HepG2 (cell line): ENCODE measurements around the gene LYPD6B.

Experiments
- FOSL2 ChIP-seq: sonication (generic); formaldehyde crosslinking; IDR thresholded peaks from 2 replicates; pipeline ENCODE4 v1.4.0; 2020; ENCODE audit warnings: missing genetic modification reagents
- PCBP1 ChIP-seq: fragments of 200-400 bp; formaldehyde crosslinking; IDR thresholded peaks from 2 replicates; pipeline ENCODE4 v1.6.1; 2017; ENCODE audit warnings: mild to moderate bottlenecking, low read depth, low read length, borderline replicate concordance
- TF ChIP-seq, protein P1 (sequence below): sonication (generic); formaldehyde crosslinking; IDR thresholded peaks from 2 replicates; pipeline ENCODE4 v1.8.0; 2022; ENCODE audit warnings: mild to moderate bottlenecking, missing genetic modification reagents, borderline replicate concordance

- no peak for TF ChIP-seq FOSL2 (CRISPR knock-in tag)
- TF ChIP-seq, protein P1, sequence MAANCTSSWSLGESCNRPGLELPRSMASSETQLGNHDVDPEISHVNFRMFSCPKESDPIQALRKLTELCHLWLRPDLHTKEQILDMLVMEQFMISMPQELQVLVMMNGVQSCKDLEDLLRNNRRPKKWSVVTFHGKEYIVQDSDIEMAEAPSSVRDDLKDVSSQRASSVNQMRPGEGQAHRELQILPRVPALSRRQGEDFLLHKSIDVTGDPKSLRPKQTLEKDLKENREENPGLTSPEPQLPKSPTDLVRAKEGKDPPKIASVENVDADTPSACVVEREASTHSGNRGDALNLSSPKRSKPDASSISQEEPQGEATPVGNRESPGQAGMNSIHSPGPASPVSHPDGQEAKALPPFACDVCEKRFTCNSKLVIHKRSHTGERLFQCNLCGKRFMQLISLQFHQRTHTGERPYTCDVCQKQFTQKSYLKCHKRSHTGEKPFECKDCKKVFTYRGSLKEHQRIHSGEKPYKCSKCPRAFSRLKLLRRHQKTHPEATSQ, result no peak
- no peak for TF ChIP-seq PCBP1
Observed at GRCh38 chr2:149184991-149185390, 146.5 kb downstream of the LYPD6B start.
